ENCODE data around the gene TFF3. TPM values are rescaled to one million over a fixed set of nuclear protein-coding genes. Genes with fewer than 3 reads are reported as not detected.

The TFF3 gene
- total RNA-seq, 2 experiments from 2014 or later, result not detected

GRCh38 chr21:42303443-42303842 is 11.8 kb downstream of the TFF3 start:
- Mint-ChIP-seq H3K9me3 (ENCODE audit: low read depth) (no peaks in the 10 kb centered on the region), H3K27ac (no peak overlapping the region)

GRCh38 chr21:42302794-42303193 is 12.4 kb downstream of the TFF3 start:
- ATAC-seq, result no peak

More at GRCh38 chr21:42303443-42303842, 11.8 kb downstream of the TFF3 start:
- DNase-seq (no peak), ATAC-seq (no peak)
- no peaks in the 10 kb centered on the region for H3K36me3 Mint-ChIP-seq
- H3K4me1 Mint-ChIP-seq, result peaks cover 24% of the 10 kb centered on the region
- CTCF ChIA-PET, result no interaction called here
- peaks cover 26% of the 10 kb centered on the region for H3K27me3 Mint-ChIP-seq
- H3K4me3 Mint-ChIP-seq, result no peak overlapping the region

GRCh38 chr21:42302076-42302650 is 13.0 kb downstream of the TFF3 start:
- CTCF ChIA-PET, result interaction anchor here (0.7 to 1.7 kb wide), 4 partner anchors 8 to 156 kb away, joined by 3 to 8 read pairs (median 4); no protein-coding TSS in a partner anchor
- no peak for ATAC-seq
- no peaks in the 10 kb centered on the region for H3K9me3 Mint-ChIP-seq (ENCODE audit: low read depth)
- H3K27me3 Mint-ChIP-seq, result peaks cover 22% of the 10 kb centered on the region
- H3K36me3 Mint-ChIP-seq, result no peaks in the 10 kb centered on the region
- no peak overlapping the region for H3K4me3 Mint-ChIP-seq
- no peak overlapping the region for H3K27ac Mint-ChIP-seq
- H3K4me1 Mint-ChIP-seq, result peaks cover 25% of the 10 kb centered on the region
- no peak for DNase-seq

More at GRCh38 chr21:42302794-42303193, 12.4 kb downstream of the TFF3 start:
- H3K27ac Mint-ChIP-seq, result no peak overlapping the region
- H3K4me3 Mint-ChIP-seq, result no peak overlapping the region
- H3K36me3 Mint-ChIP-seq, result no peaks in the 10 kb centered on the region
- DNase-seq, result no peak
- peaks cover 25% of the 10 kb centered on the region for H3K4me1 Mint-ChIP-seq
- H3K27me3 Mint-ChIP-seq, result peaks cover 26% of the 10 kb centered on the region
- CTCF ChIA-PET, result interaction anchor here (1.3 to 1.7 kb wide), 2 partner anchors 44 to 157 kb away, joined by 4 to 5 read pairs; no protein-coding TSS in a partner anchor
- no peaks in the 10 kb centered on the region for H3K9me3 Mint-ChIP-seq (ENCODE audit: low read depth)

- Mint-ChIP-seq H3K27me3 (peaks cover 15% of the 10 kb centered on the region), H3K36me3 (no peaks in the 10 kb centered on the region), H3K9me3 (ENCODE audit: low read depth) (no peaks in the 10 kb centered on the region), H3K27ac (no peak overlapping the region), H3K4me3 (no peak overlapping the region), H3K4me1 (peaks cover 20% of the 10 kb centered on the region)
- CTCF ChIA-PET, result interaction anchor here (1.3 to 1.7 kb wide), 3 partner anchors 9 to 155 kb away, joined by 4 to 8 read pairs (median 5); no protein-coding TSS in a partner anchor
- no peak for DNase-seq
- no peak for ATAC-seq
These were observed 13.7 kb downstream of the TFF3 start for GRCh38 chr21:42301371-42302075.

GRCh38 chr21:42300956-42301355 is 14.3 kb downstream of the TFF3 start:
- ATAC-seq, result no peak
- no peak overlapping the region for H3K4me3 Mint-ChIP-seq
- DNase-seq, result no peak
- no peaks in the 10 kb centered on the region for H3K36me3 Mint-ChIP-seq
- CTCF ChIA-PET, result interaction anchor here (1.5 to 1.7 kb wide), 2 partner anchors 9 to 42 kb away, joined by 5 to 8 read pairs; no protein-coding TSS in a partner anchor
- H3K27ac Mint-ChIP-seq, result no peak overlapping the region
- peaks cover 12% of the 10 kb centered on the region for H3K27me3 Mint-ChIP-seq
- H3K9me3 Mint-ChIP-seq (ENCODE audit: low read depth), result no peaks in the 10 kb centered on the region
- H3K4me1 Mint-ChIP-seq, result peaks cover 19% of the 10 kb centered on the region

GRCh38 chr21:42300045-42300583 is 15.1 kb downstream of the TFF3 start:
- Mint-ChIP-seq H3K27ac (no peak overlapping the region), H3K9me3 (ENCODE audit: low read depth) (no peaks in the 10 kb centered on the region), H3K4me3 (no peak overlapping the region), H3K36me3 (no peaks in the 10 kb centered on the region), H3K27me3 (peaks cover 6% of the 10 kb centered on the region), H3K4me1 (peaks cover 19% of the 10 kb centered on the region)
- CTCF ChIA-PET, result interaction anchor here (1.2 to 1.7 kb wide), 2 partner anchors 10 to 62 kb away, joined by 3 to 12 read pairs; no protein-coding TSS in a partner anchor
- ATAC-seq (no peak), DNase-seq (no peak)

GRCh38 chr21:42299324-42300044 is 15.7 kb downstream of the TFF3 start:
- Mint-ChIP-seq H3K4me1 (peaks cover 19% of the 10 kb centered on the region), H3K9me3 (ENCODE audit: low read depth) (no peaks in the 10 kb centered on the region), H3K36me3 (no peaks in the 10 kb centered on the region), H3K27ac (peak overlapping the region; percentile 8), H3K27me3 (peaks cover 4% of the 10 kb centered on the region), H3K4me3 (no peak overlapping the region)
- CTCF ChIA-PET, result interaction anchor here (1.0 to 1.7 kb wide), 3 partner anchors 10 to 62 kb away, joined by 3 to 12 read pairs (median 3); no protein-coding TSS in a partner anchor
- ATAC-seq (peak; percentile 72), DNase-seq (peak; percentile 75)

GRCh38 chr21:42298657-42299056 is 16.6 kb downstream of the TFF3 start:
- CTCF ChIA-PET, result interaction anchor here (1.0 to 2.7 kb wide), 4 partner anchors 11 to 61 kb away, joined by 3 to 15 read pairs (median 8); no protein-coding TSS in a partner anchor
- Mint-ChIP-seq H3K27me3 (no peaks in the 10 kb centered on the region), H3K9me3 (ENCODE audit: low read depth) (no peaks in the 10 kb centered on the region), H3K27ac (no peak overlapping the region), H3K4me1 (peaks cover 19% of the 10 kb centered on the region), H3K4me3 (no peak overlapping the region), H3K36me3 (no peaks in the 10 kb centered on the region)
- DNase-seq (no peak), ATAC-seq (no peak)

GRCh38 chr21:42298237-42298636 is 17.0 kb downstream of the TFF3 start:
- no peaks in the 10 kb centered on the region for H3K36me3 Mint-ChIP-seq
- H3K4me1 Mint-ChIP-seq, result peaks cover 19% of the 10 kb centered on the region
- ATAC-seq (no peak), DNase-seq (no peak)
- no peaks in the 10 kb centered on the region for H3K27me3 Mint-ChIP-seq
- CTCF ChIA-PET, result interaction anchor here (1.0 to 2.7 kb wide), 4 partner anchors 12 to 39 kb away, joined by 3 to 15 read pairs (median 4); no protein-coding TSS in a partner anchor
- no peaks in the 10 kb centered on the region for H3K9me3 Mint-ChIP-seq (ENCODE audit: low read depth)
- H3K4me3 Mint-ChIP-seq, result no peak overlapping the region
- no peak overlapping the region for H3K27ac Mint-ChIP-seq

- Mint-ChIP-seq H3K4me1 (peaks cover 19% of the 10 kb centered on the region), H3K9me3 (ENCODE audit: low read depth) (no peaks in the 10 kb centered on the region), H3K4me3 (no peak overlapping the region), H3K36me3 (no peaks in the 10 kb centered on the region), H3K27me3 (no peaks in the 10 kb centered on the region), H3K27ac (no peak overlapping the region)
- DNase-seq (no peak), ATAC-seq (no peak)
- CTCF ChIA-PET, result interaction anchor here (1.3 to 2.7 kb wide), 4 partner anchors 13 to 152 kb away, joined by 3 to 15 read pairs (median 5); no protein-coding TSS in a partner anchor
These were observed 17.8 kb downstream of the TFF3 start for GRCh38 chr21:42297377-42297776.

- H3K4me1 Mint-ChIP-seq, result peaks cover 19% of the 10 kb centered on the region
- no peak overlapping the region for H3K4me3 Mint-ChIP-seq
- H3K9me3 Mint-ChIP-seq (ENCODE audit: low read depth), result no peaks in the 10 kb centered on the region
- no peak overlapping the region for H3K27ac Mint-ChIP-seq
- ATAC-seq (no peak), DNase-seq (no peak)
- CTCF ChIA-PET, result interaction anchor here (1.1 to 2.7 kb wide), 4 partner anchors 14 to 151 kb away, joined by 3 to 15 read pairs (median 5); no protein-coding TSS in a partner anchor
- no peaks in the 10 kb centered on the region for H3K36me3 Mint-ChIP-seq
- H3K27me3 Mint-ChIP-seq, result no peaks in the 10 kb centered on the region
These were observed 18.7 kb downstream of the TFF3 start for GRCh38 chr21:42296501-42296900.

- no peak for DNase-seq
- ATAC-seq, result no peak
- CTCF ChIA-PET, result interaction anchor here (1.0 to 2.7 kb wide), 4 partner anchors 14 to 37 kb away, joined by 3 to 15 read pairs (median 4); no protein-coding TSS in a partner anchor
- peaks cover 19% of the 10 kb centered on the region for H3K4me1 Mint-ChIP-seq
- no peaks in the 10 kb centered on the region for H3K9me3 Mint-ChIP-seq (ENCODE audit: low read depth)
- H3K4me3 Mint-ChIP-seq, result no peak overlapping the region
- H3K27ac Mint-ChIP-seq, result no peak overlapping the region
- H3K36me3 Mint-ChIP-seq, result no peaks in the 10 kb centered on the region
- no peaks in the 10 kb centered on the region for H3K27me3 Mint-ChIP-seq
These were observed 19.4 kb downstream of the TFF3 start for GRCh38 chr21:42295845-42296244.
